H1 (cell line): ENCODE measurements around the gene ITGA6. TPM values are rescaled to one million over a fixed set of nuclear protein-coding genes. Genes with fewer than 3 reads are reported as not detected.

Experiments used
- JUN ChIP-seq: IDR thresholded peaks from 2 replicates; pipeline ENCODE4 v1.6.1; 2011; ENCODE audit warnings: low read depth, mild to moderate bottlenecking, improper control_type of control experiment, low read length
- TAF7 ChIP-seq: optimal IDR thresholded peaks from 2 replicates; pipeline ENCODE3; 2011; ENCODE audit warnings: low read depth, mild to moderate bottlenecking, inconsistent platforms, low read length, moderate library complexity, borderline replicate concordance
- ZNF274 ChIP-seq: IDR thresholded peaks from 2 replicates; pipeline ENCODE4 v1.7.0; 2012; ENCODE audit warnings: low read length, borderline replicate concordance; ENCODE audit errors: extremely low read depth
- polyA plus RNA-seq, 7 experiments: library from polyadenylated mRNA; depleted of rRNA in 3 of 7; stranded (reverse) in 5 of 7; unstranded in 2 of 7; fragments of >200 nt in 5 of 7; fragments of 200-250 nt in 2 of 7; gene quantifications; 1 replicate in 5 of 7; 2 replicates in 1 of 7; 4 replicates in 1 of 7; pipeline versions ENCODE4 v1.2.1 to v1.2.3, GENCODE V29; 2011 to 2013; ENCODE audit warnings: missing spikeins in 2 of 7, mixed read lengths in 2 of 7
- total RNA-seq: library from RNA; stranded (reverse); fragmentation: NEBNext Ultra II Directional; extraction: Animal tissue kit (Norgen Biotek cat#: 25700); gene quantifications from 2 replicates; pipeline ENCODE4 v1.2.1, GENCODE V29; 2021
- TF ChIP-seq, protein P1 (sequence below): IDR thresholded peaks from 2 replicates; pipeline ENCODE4 v1.6.1; 2012; ENCODE audit warnings: inconsistent platforms

Gene ITGA6
- total and polyA plus RNA-seq, 2 of the 8 experiments (the other 6 are each of a cell fraction or from before 2014, with no cell fraction given): 26.9 to 118 TPM

DNA sequence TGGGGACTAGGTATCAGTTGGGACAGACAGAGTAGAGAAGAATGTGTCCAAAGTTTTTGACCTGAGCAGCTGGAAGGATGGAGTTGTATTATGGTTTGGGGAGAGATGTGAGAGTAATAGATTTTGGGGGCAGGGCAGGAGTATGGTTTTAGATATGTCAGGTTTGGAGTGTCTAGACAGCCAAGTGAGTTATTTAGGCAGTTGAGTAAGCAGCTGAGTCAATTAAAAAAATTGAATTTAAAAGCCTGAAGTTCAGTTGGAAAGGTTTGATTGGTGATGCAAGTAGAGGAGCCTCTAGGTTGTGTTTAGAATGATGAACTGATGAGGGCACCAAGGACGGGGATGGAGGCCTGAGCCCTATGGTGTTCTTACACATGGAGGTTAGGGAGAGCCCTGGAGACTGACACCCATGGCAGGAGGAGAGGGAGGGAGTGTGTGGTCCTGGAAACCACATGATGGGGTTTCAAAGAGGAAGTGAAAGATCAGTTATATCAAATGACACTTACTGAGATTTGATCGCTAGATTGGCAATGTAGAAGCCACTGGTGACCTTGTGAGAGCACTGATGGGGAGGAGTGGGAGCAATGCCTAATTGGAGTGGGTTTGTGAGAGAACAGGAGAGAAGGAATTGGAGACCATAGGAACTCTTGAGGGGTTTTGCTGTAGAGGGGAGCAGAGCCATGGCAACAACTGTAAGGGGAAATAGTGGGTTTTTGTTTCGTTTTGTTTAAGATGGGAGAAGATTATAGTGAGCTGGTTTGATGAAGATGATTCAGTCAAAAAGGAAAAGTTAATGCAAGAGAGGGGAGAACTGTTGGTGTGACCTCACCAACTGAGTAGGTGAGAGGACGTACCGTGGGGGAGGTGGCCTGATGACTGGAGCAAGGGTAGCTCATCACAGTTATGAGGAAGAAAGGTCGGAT is 10.3 kb downstream of the ITGA6 start (continued):
- TF ChIP-seq ZNF274: no peak
- TF ChIP-seq JUN: no peak
- no peak for TF ChIP-seq TAF7
- TF ChIP-seq, protein P1, sequence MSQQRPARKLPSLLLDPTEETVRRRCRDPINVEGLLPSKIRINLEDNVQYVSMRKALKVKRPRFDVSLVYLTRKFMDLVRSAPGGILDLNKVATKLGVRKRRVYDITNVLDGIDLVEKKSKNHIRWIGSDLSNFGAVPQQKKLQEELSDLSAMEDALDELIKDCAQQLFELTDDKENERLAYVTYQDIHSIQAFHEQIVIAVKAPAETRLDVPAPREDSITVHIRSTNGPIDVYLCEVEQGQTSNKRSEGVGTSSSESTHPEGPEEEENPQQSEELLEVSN: no peak
- TF ChIP-seq, all 59 proteins: peak for 0
